HepG2 (cell line): ENCODE results near the gene CFAP119. TPM values are rescaled to one million over a fixed set of nuclear protein-coding genes. Genes with fewer than 3 reads are reported as not detected.

Experiments used
- BATF2 ChIP-seq: sonication (generic); formaldehyde crosslinking; IDR thresholded peaks from 2 replicates; pipeline ENCODE4 v1.8.0; 2022; ENCODE audit warnings: mild to moderate bottlenecking, missing genetic modification reagents, moderate library complexity
- CSRNP2 ChIP-seq: sonication (generic); formaldehyde crosslinking; conservative IDR thresholded peaks from 2 replicates; pipeline ENCODE4 v1.8.0; 2022; ENCODE audit warnings: low read depth, missing genetic modification reagents
- ELK4 ChIP-seq: sonication (generic); formaldehyde crosslinking; IDR thresholded peaks from 2 replicates; pipeline ENCODE4 v1.9.0; 2021; ENCODE audit warnings: missing genetic modification reagents, borderline replicate concordance
- ESRRA ChIP-seq: sonication (generic); formaldehyde crosslinking; IDR thresholded peaks from 2 replicates; pipeline ENCODE4 v1.5.1; 2020; ENCODE audit warnings: mild to moderate bottlenecking, low read depth, missing genetic modification reagents
- HDAC2 ChIP-seq: sonication (generic); formaldehyde crosslinking; IDR thresholded peaks from 2 replicates; pipeline ENCODE4 v1.4.0; 2020; ENCODE audit warnings: missing genetic modification reagents
- HIC2 ChIP-seq: sonication (generic); formaldehyde crosslinking; IDR thresholded peaks from 2 replicates; pipeline ENCODE4 v1.9.0; 2022; ENCODE audit warnings: low read depth, missing genetic modification reagents
- IRX3 ChIP-seq: sonication (generic); formaldehyde crosslinking; IDR thresholded peaks from 2 replicates; pipeline ENCODE4 v1.8.1; 2023; ENCODE audit warnings: mild to moderate bottlenecking, low read depth, missing genetic modification reagents, borderline replicate concordance
- SMYD3 ChIP-seq: sonication (generic); formaldehyde crosslinking; IDR thresholded peaks from 2 replicates; pipeline ENCODE4 v1.8.1; 2023; ENCODE audit warnings: mild to moderate bottlenecking, missing genetic modification reagents
- TBP ChIP-seq: sonication (generic); formaldehyde crosslinking; IDR thresholded peaks from 2 replicates; pipeline ENCODE4 v1.5.0; 2020; ENCODE audit warnings: missing genetic modification reagents
- TFDP1 ChIP-seq: IDR thresholded peaks from 2 replicates; pipeline ENCODE4 v1.6.1; 2016; ENCODE audit warnings: missing compliant biosample characterization, missing genetic modification reagents, borderline replicate concordance
- ZBTB49 ChIP-seq: sonication (generic); formaldehyde crosslinking; IDR thresholded peaks from 2 replicates; pipeline ENCODE4 v1.4.0; 2020; ENCODE audit warnings: missing genetic modification reagents, borderline replicate concordance
- ZBTB7A ChIP-seq: sonication (generic); formaldehyde crosslinking; IDR thresholded peaks from 2 replicates; pipeline ENCODE4 v1.8.0; 2022; ENCODE audit warnings: mild to moderate bottlenecking, missing genetic modification reagents
- ZNF160 ChIP-seq: sonication (generic); formaldehyde crosslinking; IDR thresholded peaks from 2 replicates; pipeline ENCODE4 v1.8.0; 2022; ENCODE audit warnings: mild to moderate bottlenecking, inconsistent platforms, missing genetic modification reagents
- ZNF317 ChIP-seq: sonication (generic); formaldehyde crosslinking; IDR thresholded peaks from 2 replicates; pipeline ENCODE4 v1.5.0; 2020; ENCODE audit warnings: mild to moderate bottlenecking, missing genetic modification reagents
- ZNF503 ChIP-seq: sonication (generic); formaldehyde crosslinking; IDR thresholded peaks from 2 replicates; pipeline ENCODE4 v1.4.0; 2020; ENCODE audit warnings: missing genetic modification reagents
- ZNF558 ChIP-seq: sonication (generic); formaldehyde crosslinking; IDR thresholded peaks from 2 replicates; pipeline ENCODE4 v1.9.0; 2022; ENCODE audit warnings: mild to moderate bottlenecking, missing genetic modification reagents, borderline replicate concordance
- ZNF724P ChIP-seq: sonication (generic); formaldehyde crosslinking; IDR thresholded peaks from 2 replicates; pipeline ENCODE4 v1.8.0; 2022; ENCODE audit warnings: missing genetic modification reagents, borderline replicate concordance
- ZSCAN29 ChIP-seq: sonication (generic); formaldehyde crosslinking; conservative IDR thresholded peaks from 2 replicates; pipeline ENCODE4 v1.4.0; 2020; ENCODE audit warnings: mild to moderate bottlenecking, missing genetic modification reagents
- polyA plus RNA-seq, 8 experiments: library from polyadenylated mRNA; depleted of rRNA in 3 of 8; stranded (reverse) in 7 of 8; unstranded in 1 of 8; fragments of >200 nt; fragmentation: Illumina TruSeq in 4 of 8; extraction: Trizol in 4 of 8; gene quantifications; 2 replicates each; pipeline versions ENCODE4 v1.2.1 to v1.2.3, GENCODE V29; 2011 to 2016; ENCODE audit warnings: low read depth in 4 of 8, missing spikeins in 1 of 8, mixed read lengths in 1 of 8; ENCODE audit not compliant: insufficient read depth in 1 of 8
- total RNA-seq, 5 experiments: library from RNA; depleted of rRNA; stranded (reverse); fragments of >200 nt; fragmentation: Illumina TruSeq; extraction: Trizol; gene quantifications; 2 replicates each; pipeline ENCODE4 v1.2.3, GENCODE V29; 2016; ENCODE audit warnings: low read depth in 1 of 5

CFAP119 gene
- total and polyA plus RNA-seq, 2 of the 13 experiments (the other 11 are each of a cell fraction or from before 2014, with no cell fraction given): 6.4 TPM

- no peak for TF ChIP-seq TFDP1 (CRISPR knock-in tag)
- 0 out of 2 replicates have a peak, but pooled peaks have one; percentile 10 for TF ChIP-seq HIC2
- TF ChIP-seq CSRNP2: no peak
- 0 out of 2 replicates have a peak, but pooled peaks have one; percentile 6 for TF ChIP-seq ZSCAN29 (CRISPR knock-in tag)
- no peak for TF ChIP-seq IRX3 (CRISPR knock-in tag)
- TF ChIP-seq HDAC2 (CRISPR knock-in tag): no peak
- TF ChIP-seq ELK4 (CRISPR knock-in tag): no peak
- TF ChIP-seq TBP (CRISPR knock-in tag): 0 out of 2 replicates have a peak, but pooled peaks have one; percentile 92
- TF ChIP-seq ZBTB7A (CRISPR knock-in tag): peak; percentile 77
- TF ChIP-seq ZNF160: 0 out of 2 replicates have a peak, but pooled peaks have one; percentile 53
- 0 out of 2 replicates have a peak, but pooled peaks have one; percentile 39 for TF ChIP-seq ZNF503
- 0 out of 2 replicates have a peak, but pooled peaks have one; percentile 33 for TF ChIP-seq ZNF317 (CRISPR knock-in tag)
- no peak for TF ChIP-seq ZNF724P (CRISPR knock-in tag)
- 0 out of 2 replicates have a peak, but pooled peaks have one; percentile 6 for TF ChIP-seq BATF2 (CRISPR knock-in tag)
- no peak for TF ChIP-seq SMYD3 (CRISPR knock-in tag)
- TF ChIP-seq ZBTB49 (CRISPR knock-in tag): no peak
- TF ChIP-seq ESRRA (CRISPR knock-in tag): peak; percentile 18
- TF ChIP-seq ZNF558 (CRISPR knock-in tag): no peak
Measured at GRCh38 chr16:30775131-30775391, 13.2 kb upstream of the CFAP119 start (continued).
